Anterior cingulate cortex (tissue), 58 donors: Measurements from ENCODE around the gene ARHGAP10.

Experiments used
- DNase-seq, 58 donors: peaks; one replicate each; lab custom pipeline; 2025; lab: John Stamatoyannopoulos, UW

Gene ARHGAP10

DNA sequence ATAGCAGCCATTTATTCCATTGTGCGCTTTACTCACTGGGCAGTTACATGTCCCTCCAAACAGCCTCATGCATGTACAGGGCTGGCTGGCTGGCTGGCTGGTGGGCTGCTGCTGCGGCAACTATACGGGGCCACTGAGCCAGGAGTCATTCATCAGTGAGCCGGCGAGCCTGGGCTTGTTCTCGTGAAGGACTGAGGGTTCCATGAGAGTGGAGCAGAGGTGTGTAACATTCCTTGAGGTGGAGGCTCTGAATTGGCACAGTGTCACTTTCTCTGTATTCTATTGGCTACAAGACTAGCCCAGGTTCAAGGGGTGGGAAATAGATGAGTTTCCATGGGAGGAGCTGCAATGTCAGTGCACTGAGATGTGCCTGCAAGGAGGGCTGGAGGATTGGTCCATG lies 89.1 kb downstream of the ARHGAP10 start:
- DNase-seq, result no peak

DNA sequence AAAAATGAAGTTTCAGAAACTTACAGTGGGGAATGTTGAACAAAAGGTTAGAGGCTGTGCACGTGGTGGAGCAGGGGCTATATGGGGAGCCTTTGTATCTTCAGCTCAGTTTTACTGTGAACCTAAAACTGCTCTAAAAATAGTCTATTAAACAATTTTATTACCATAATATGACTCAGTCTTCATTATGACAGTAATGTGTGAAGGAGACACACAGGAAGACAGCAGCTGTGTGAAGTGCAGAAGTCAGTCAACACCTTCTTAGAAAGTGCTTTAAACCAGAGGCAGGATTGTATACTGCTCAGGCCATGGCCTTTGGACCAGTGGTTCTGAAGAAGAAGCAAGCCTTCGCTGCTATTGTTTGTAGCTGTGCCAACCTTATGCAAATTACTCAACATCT lies 89.7 kb downstream of the ARHGAP10 start:
- no peak for DNase-seq

DNA sequence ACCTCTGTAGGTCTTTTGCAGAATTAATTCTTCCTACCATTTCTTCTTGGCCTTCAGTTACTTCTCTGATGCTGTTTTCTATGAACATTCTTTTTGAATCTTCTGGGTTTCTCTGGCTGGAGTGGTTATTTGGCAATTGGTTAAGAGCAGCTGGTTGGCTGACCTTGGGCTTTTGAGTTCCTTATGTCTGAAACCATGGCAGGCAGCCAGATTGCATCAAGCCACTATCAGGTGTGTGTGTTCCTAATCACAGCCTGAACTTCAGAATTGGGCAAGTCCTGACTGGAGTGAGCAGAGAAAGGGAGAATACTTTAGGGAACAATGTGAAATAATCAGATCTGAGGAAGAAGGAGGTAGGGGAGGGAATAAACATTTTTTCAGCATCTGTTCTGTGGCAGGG lies 90.2 kb downstream of the ARHGAP10 start:
- DNase-seq, result peak in 1 of 58 donors; percentile 6

DNA sequence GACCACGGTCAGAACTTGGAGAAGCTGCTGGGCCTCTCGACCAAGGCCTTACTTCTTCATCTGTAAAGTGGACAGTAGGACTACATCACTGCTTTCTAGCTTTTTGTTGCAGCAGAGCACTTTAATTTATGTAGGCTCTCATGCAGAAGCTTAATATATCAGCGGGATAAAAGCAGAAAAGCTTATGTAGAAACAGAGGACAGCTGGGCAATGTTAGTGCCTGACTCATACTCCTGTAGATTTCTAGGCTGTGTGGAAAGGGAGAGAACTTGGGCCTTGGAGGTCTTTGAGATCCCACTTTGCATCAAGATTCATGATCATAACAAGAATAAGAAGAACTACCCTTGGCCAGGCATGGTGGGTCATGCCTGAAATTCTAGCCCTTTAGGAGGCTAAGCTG lies 91.2 kb downstream of the ARHGAP10 start:
- no peak for DNase-seq

DNA sequence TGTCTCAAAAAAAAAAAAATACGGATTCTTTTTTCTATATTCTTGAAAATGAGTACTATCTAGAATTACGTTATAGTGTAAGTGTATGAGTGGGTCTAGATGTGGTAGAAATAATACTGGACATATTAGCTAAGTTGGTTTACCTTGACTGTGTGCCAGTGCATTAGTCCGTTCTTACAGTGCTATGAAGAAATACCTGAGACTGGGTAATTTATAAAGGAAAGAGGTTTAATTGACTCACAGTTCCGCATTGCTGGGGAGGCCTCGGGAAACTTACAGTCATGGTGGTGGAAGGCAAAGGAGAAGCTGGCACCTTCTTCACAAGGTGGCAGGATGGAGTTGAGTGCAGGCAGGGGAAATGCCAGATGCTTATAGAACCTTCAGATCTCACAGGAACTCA lies 92.4 kb downstream of the ARHGAP10 start:
- DNase-seq, result no peak

DNA sequence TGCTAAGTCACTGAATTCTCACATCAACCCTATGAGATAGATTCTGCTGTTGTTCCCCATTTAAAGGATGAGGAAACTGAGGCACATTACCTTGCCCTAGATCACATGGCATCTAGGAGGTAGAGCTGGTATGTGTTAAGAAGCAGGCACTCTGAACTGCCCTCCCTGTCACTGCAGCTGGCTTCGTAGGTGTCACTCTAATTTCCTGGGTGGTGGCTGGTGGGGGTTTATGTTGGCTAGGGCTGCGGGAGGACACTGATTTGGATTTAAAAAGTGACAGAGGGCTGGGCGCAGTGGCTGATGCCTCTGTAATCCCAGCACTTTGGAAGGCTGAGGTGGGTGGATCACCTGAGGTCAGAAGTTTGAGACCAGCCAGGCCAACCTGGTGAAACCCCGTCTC lies 93.0 kb downstream of the ARHGAP10 start:
- DNase-seq, result no peak

DNA sequence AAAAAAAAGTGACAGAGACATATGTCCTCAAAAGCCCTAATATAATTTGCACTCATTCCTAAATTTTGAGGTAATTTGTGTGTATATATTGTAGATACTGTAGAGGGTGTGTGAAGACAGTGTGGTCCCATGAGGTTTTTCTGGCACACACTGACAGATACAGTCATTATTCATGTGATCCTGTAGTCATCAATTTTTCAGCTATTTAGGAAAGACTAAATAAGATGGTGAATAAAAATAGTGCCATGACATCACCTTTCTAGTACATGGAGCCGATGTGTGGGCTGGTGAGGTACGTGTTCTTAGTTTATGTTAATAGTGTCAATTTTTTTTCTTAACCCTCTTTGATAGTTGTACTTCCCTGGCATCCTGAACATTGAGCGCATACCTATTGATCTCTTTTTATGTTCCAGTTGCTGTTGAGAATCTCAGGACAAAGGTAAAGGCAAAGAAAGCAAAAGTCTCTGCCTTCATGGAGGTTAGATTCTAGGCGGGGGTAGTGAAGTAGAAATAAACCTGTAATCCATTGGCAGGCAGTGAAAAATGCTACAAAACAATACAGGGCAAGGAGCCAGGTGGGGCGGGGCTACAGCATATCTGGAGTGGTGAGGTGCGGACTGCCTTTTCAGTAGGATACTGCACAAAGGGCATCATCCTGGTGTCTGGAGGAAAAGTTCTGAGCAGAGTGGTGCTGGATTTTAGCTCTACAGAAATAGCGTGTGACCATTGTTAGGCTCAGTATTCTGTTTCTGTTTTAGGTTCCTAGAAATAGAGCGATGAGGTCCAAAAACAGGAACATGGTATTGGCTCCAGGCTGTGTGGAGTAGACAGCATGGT lies 93.8 kb downstream of the ARHGAP10 start:
- DNase-seq, result no peak

DNA sequence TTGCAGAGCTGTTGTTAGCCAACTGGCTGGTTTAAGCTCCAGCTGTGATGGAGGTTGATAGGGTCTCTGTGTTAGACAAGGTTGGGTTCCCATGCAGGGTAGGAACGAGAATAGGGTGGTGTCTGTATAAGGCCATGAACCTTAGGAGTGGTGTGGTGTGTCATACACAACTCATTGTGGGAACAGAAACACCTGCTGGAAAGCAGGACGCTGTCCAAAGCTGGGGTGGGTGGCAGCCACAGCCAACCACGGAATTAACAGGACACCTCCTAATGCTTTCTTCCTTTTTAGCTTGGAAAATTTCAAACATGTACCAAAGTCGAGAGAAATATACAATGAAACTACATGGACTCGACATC lies 94.4 kb downstream of the ARHGAP10 start:
- no peak for DNase-seq

DNA sequence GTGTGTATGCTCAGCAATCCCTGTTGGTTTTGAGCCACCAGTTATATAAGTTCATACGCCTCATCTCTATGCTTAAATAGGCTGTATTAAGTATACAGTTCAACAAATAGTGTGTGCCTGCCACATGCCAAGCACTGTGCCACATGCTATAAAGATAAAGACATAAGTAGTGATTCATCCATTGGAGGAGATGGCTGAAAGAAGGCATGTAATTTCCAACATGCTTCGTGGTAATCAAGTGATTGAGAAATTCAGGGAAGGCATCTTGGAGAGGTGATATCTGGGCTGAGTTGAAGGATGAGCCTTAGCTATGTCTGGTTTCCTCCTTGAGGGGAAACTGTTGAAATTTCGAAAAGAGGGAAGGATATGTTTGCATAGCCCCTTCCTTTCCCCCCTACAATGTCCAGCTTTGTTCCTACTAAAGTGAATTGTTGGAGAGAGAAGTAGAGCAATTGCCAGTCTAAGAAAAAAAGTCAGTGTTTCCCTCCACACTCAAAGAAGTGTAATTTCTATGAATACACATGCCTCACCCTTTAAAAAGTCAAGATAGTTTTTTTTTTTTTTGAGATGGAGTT lies 96.5 kb downstream of the ARHGAP10 start:
- DNase-seq, result no peak

DNA sequence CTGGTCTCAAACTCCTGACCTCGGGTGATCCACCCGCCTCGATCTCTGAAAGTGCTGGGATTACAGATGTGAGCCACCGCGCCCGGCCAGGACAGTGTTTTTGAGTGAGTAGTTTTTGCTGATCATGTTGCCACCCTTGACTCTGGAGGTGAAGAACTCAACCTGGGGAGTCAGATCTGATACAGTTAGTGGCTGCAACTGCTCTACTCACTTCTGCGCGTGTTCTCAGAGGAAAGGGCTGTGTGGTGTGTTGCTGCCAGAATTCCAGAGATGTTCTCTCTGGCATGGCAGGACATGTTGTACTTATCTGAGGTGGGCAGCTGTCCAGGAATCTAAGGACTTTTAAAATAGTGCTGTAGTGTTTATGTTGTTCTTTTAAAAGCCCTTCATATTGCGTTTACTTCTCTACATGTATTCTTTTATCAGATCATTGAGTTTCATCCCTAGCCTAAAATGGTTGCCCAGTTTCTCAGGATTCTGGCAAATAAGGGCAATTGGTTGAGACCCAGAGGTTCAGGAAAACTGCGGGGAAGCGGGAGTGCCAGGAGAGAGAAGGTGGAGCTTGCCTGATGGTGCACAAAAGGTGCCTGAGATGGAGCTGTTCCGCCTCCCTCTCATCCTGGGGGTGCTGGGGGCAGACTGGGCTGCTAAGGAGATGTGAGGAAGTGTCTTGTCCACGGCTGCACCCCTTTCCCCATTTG lies 97.7 kb downstream of the ARHGAP10 start:
- peak in 1 of 58 donors; percentile 8 for DNase-seq

DNA sequence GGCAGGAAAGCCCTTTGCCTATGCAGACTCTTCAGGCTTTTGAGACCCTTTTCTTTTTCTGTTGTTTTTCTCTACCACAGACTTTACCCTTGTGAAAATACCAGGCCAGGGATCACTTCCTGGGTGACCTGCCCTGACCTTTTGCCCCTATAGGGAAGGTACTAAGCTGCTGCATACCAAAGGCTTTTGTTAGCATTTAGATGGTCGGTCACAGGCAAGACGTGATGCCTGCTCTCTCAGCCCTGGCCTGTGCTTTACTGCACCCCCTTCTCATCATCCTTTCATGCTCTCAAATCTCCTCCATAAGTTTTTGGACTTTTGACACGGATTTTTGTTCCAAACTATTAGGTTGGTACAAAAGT lies 98.2 kb downstream of the ARHGAP10 start:
- no peak for DNase-seq

DNA sequence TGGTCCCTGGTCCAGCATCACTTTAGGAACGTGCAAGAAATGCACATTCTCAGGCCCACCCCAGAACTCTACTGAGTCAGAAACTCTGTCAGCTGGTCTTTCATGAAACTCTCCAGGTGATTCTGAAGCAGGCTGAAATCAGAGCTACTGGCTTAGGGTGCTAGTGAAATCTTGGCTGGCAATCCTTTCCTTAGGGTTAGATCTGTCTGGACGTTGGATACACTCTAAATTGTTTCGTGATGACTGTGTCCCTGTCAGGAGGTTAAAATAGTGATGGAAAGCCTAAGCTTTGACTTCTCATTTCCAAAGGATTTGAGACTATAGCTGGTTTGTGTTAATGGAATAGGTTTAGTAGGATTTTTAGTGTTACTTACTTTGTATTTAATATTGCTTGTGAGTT lies 99.1 kb downstream of the ARHGAP10 start:
- no peak for DNase-seq

DNA sequence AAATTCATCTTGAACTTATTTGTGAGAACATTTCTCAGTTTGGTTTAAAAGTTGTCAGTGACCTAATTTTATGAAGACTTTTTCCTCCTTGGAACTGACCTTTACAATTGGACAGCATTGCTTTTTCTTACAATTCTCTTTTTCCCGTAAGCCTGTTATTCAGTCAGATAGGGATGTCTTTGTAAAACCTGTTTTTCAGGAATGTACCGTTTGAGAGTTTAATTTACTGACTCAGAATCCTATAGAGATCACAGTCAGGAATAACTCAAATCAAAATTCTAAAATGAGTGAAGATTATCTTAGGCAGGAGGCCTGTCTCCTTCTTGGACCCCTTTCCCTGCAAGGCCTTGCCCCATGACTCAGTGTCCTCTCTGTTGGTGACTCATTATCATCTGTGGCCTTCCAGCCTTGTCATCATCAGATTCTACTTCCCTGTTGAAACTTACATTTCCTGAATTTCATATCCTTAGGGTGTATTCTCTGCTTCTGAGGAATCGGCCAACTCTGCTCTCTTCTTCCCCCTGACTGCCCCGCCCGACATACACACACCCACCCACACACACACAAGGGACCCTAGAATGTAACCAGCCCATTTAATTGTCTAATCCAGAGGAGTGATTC lies 99.8 kb downstream of the ARHGAP10 start:
- no peak for DNase-seq

DNA sequence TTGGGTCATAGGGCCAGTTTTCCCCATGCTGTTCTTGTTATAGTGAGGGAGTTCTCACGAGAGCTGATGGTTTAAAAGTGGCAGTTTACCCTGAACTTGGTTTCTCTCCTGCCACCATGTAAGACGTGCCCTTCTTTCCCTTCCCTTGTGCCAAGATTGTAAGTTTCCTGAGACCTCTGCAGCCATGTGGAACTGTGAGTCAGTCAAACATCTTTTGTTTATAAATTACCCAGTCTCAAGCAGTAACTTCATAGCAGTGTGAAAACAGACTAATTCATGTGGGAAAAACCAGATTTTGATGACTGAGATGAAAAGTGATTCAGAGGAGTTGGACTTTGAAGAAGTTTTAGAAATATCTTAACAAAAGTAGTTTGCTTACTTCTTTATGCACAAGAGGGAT lies 101.4 kb downstream of the ARHGAP10 start:
- no peak for DNase-seq

DNA sequence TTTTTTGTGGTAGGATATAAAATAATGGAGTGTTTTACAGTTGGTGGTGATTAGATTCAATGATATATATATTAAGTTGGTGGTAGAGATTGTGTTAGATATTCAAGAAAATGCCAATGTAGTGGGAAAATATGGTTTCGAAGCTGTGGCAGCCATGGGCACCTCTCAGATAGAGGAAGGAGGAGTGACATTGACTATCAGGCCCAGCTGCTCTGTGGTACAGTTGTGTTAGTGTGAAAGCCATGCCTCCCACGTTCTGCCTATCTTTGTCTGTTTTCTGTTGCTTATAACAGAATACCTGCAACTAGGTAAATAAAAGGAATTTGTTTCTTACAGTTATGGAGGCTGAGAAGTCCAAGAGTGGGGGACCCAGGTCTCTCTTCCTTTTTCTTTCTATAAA lies 101.9 kb downstream of the ARHGAP10 start:
- DNase-seq, result no peak

DNA sequence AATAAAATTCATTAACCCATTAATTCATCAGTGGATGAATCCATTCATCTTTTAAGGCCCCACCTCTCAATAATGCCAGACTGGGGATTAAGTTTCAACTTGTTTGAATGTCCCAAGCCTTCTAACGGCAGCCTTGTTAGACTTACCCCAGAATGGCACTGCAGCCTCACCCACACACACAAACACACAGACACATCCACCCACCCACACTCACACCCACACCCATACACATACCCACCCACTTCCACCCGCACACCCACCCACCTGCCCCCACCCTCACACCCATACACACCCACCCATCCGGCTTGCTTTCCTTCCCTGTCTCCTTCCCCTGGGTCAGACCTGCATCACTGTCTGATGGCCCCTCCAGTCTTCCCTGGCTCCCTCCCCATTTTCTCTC lies 102.6 kb downstream of the ARHGAP10 start:
- DNase-seq, result no peak

DNA sequence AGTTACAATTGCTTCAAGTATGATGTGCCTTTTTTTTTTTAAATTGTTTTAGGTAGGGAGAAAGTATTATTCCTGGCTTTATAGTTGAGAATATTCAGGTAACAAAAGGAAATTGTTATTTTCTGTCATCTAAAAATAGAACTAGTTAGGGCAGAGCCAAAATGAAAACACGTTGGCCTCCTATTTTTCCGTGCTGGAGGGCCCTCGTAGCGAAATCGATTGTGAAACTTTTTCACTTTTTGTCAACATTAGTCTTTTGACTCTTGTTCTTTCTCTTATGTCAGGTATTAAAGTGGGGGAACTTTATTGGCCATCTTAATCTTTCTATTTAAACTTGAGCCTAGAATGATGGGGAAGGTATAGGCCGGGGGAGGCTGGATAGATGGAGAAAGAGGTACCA lies 104.9 kb downstream of the ARHGAP10 start:
- DNase-seq, result no peak

DNA sequence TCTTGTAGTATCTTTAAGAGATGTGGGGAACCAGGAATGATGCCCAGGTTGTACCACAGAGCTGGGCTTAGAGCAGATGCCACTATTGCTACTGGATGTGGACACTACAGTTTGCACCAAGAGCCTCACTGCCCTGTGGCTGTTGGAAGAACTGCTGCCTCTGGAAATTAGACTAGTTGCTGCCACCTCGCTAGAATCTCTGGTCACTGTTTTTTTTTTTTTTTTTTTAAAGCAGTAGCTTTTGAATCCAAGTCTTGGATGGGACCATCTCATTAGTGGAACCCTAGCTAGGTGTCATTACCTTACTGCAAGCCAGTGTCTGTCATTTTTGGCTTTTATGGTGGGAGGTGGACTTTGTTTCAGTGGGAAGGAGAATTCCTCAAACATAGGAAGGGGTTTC lies 105.5 kb downstream of the ARHGAP10 start:
- DNase-seq, result no peak

DNA sequence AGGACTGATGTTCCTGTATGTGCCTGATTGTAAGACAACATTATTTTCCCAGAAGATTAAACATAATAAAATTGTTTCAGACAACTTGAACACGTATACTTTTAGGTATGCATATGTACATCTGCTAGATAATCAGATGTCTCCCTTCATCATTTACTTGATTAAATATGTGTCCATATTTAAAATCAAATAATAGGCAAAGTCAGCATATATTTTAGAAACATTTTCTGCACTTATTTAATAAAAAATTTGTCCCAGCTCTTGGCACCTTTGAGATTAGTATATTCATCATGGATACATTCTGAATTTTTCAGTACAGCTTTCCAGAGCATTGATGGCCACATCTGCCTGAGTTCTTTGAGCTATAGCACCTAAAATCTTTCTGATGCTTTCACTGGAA lies 106.0 kb downstream of the ARHGAP10 start:
- no peak for DNase-seq

DNA sequence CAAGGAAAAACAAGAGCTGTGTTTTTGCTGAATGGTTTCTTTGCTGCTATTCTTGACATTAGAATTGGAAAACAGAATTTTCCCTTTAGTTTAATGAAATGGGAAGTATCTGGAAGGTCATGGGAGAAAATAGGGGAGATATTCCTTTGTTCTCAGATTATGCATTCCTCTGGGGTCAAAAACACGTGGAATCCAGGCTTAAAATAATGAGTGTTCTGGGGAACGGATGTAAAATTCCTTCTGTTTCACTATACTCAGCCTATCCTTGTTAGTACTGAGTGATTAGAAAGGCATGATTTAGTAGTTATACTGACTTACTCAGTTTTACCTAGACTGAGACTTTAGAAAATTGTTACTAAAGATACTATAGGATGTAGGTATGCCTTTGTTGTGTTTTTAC lies 107.3 kb downstream of the ARHGAP10 start:
- DNase-seq, result no peak

DNA sequence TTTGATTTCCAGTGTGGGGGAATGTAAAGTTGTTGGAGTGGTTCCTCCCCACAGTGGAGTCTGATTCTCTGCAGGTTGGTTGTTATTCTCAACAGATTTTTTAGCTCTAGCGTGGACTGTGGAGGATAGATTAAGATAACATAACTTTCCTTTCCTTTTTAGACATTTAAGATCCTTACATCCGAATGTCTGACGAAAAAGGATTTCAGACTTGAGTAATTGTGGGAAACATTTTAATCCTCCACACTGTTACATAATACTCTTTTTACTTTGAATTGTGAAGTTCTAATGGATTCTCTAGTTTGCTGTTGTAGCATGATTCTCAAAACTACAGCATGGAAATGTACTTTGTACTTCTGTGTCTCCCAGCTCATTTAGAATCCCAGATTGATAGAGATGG lies 107.8 kb downstream of the ARHGAP10 start:
- no peak for DNase-seq
